DMS153 treated with DMSO at 0.1 percent for 48 hours (cell line): ENCODE results near the gene RBM12.

Experiments used
- DNase-seq: peaks from one replicate; lab custom pipeline; 2025; ENCODE audit not compliant: unreplicated experiment; lab: John Stamatoyannopoulos, UW

The RBM12 gene

GRCh38 chr20:35654415-35654814 lies 10.3 kb downstream of the RBM12 start:
- no peak for DNase-seq

DNA sequence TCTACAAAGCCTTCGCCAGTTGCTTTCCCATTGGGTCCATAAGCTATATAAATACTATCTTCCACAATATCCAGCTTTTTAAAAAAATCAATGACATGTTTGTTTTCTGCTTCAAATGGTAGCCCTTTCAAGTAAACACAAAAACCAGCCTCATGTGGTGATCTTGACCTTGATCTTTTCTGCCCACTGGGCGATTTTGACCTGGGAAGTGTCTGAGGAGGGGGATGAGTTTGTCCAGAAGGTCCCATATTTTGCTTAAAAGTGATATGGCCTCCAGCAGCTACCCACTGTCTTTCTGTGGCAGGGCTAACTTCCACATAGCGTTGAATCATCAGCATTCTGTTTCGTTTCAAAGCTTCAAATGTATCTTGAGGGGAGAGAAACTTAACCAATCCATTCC lies 10.8 kb downstream of the RBM12 start:
- no peak for DNase-seq

DNA sequence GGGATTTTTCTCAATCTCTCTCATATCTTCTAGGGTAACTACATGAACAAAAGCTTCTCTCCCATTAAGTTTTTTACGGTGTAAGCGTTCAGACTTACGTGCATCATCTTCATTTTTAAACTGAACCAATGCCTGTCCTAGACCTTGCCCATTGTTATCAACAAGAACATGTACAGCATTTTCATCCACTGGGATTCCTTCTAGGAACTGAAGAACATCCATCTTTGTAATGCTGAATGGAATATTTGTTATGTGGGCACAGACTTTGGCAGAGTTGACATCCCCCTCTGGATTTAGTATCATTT lies 11.3 kb downstream of the RBM12 start:
- no peak for DNase-seq

GRCh38 chr20:35652641-35653429 lies 11.9 kb downstream of the RBM12 start:
- DNase-seq, result no peak

- DNase-seq, result no peak
Observed at GRCh38 chr20:35651958-35652357, 12.7 kb downstream of the RBM12 start.

GRCh38 chr20:35650632-35651031 lies 14.1 kb downstream of the RBM12 start:
- DNase-seq, result no peak

GRCh38 chr20:35648836-35649235 lies 15.9 kb downstream of the RBM12 start:
- DNase-seq, result no peak

DNA sequence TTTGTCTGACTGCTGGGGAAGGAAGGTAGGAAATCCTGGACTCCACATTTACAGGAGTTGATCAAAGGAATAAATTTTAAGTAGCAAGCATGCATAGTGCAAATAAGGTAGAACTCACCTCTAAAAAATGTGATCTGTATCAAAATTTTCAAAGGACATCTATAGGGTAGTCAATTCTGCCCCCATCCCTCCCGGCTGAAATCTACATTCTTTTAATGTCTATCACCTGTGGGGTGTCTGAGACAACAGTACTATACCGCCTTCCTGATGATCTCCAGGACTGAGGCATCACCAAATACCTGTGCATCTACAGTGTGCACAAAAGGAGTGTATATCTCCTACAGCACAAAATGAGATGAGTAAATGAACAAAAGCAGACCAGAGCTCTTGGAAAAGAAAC lies 19.9 kb downstream of the RBM12 start:
- no peak for DNase-seq

DNA sequence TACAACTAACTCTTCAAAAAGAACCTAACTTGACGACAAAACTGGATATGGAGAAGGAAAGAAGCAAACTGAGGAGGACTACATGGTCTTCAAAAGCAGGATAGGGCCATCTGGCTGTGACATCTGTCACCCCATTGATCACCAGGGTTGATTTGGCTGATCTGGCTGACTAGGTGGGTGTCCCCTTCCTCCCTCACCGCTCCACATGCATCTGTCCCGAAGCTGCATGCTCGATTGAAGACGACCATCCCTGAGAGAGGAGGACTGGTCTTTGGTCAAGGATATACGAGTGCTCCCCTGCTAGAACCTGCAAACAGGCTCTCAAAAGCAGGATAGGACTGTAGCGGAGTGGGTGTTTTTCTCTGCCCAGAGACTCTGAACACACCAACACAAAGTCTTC lies 21.7 kb downstream of the RBM12 start:
- DNase-seq, result no peak

DNA sequence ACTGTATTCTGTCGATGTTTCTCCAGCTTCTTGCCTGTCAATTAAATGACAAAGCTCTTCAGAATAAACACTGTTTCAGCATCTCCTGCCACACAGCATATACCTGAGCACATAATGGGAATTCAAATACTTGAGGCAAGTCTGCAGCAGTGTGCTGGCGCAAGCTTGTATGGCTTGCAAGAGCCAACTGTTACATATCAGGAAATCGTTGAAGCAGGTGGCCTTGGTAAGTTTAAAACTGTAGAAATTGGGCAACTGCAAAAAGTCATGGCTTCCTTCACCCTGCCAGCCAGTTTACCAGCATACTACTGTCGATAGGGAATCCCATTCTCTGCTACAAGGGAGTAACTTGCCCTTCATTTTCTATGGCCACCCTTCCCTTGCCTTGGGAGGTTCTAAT lies 23.0 kb downstream of the RBM12 start:
- no peak for DNase-seq

- no peak for DNase-seq
Observed at GRCh38 chr20:35640724-35641123, 24.0 kb downstream of the RBM12 start.

GRCh38 chr20:35638751-35639150 lies 25.9 kb downstream of the RBM12 start:
- no peak for DNase-seq

GRCh38 chr20:35637276-35637675 lies 27.4 kb downstream of the RBM12 start:
- DNase-seq, result no peak

DNA sequence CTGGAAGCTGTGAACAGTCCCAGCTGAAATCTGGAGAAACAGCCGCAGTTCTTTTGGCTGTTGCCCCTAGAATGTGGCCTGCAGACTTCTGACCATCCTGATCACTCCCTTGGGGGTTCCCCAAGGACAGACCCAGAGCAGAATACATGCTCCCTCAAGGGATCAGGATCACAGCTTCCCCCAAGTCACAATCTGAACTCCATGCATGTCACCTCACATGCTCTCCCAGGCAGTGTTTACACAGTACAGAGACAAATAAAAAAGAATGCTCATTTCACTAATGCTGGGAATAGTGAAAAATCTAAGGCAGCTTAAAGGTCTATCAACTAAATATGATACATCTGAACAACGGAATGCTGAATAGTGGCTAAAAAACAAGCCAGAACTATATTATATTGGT lies 28.6 kb downstream of the RBM12 start:
- no peak for DNase-seq

DNA sequence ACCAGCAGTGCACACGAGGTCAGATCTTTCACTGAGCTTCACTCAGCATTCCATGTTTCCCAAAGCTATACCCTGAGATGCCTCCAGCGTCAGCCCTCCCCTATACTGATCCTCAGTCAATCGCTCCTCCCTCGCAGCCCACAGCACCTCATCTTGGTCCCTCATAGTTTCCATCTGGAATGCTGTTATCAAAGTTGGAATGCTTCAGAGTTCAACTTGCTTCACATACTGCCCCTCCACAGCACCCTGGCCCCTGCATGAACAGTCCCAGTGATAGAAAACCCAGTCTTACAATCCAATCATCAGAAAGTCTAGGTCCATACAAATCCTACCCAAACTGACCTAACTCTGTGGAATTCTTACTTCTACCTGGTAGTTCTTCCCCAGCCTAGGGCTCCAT lies 29.0 kb downstream of the RBM12 start:
- DNase-seq, result no peak

GRCh38 chr20:35632539-35633115 lies 32.1 kb downstream of the RBM12 start:
- DNase-seq, result no peak

- no peak for DNase-seq
Observed at GRCh38 chr20:35630636-35631035, 34.1 kb downstream of the RBM12 start.

- no peak for DNase-seq
Observed at GRCh38 chr20:35629427-35630145, 35.1 kb downstream of the RBM12 start.

- no peak for DNase-seq
Observed at GRCh38 chr20:35627121-35627520, 37.6 kb downstream of the RBM12 start.

DNA sequence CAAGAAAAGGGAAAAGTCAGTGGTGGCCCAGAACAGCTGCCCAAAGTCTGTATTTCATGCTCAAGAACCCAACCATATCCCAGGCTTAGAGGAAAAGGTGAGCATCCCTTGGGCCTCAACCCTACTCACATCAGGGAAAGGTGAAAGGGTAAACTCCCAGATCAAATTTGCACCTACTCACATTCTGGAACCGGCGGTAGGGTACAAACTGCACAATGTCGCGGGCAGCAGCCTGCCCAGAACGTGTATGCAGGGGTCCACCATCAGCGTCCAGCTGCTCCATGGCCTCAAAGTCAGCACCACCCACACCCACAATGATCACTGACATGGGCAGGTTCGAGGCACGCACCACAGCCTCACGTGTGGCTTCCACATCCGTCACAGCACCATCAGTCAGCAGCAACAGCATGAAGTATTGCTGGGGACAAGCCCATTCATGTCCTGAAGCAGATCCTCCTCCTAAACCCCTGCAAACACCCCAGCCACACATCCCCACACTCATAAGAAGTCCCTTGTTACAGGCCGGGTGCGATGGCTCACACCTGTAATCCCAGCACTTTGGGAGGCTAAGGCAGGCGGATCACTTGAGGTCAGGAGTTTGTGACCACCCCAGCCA lies 38.2 kb downstream of the RBM12 start:
- no peak for DNase-seq

GRCh38 chr20:35625584-35626385 lies 38.9 kb downstream of the RBM12 start:
- DNase-seq, result no peak
